DMS 273 (cell line): ENCODE results near the gene GSTM3.
"Not testable (repeated sequence)": the region's sequence is repeated elsewhere in the genome, so short reads cannot be mapped to it uniquely, and the experiment has no call there.

Experiments
- DNase-seq: peaks from one replicate; lab custom pipeline; 2025; ENCODE audit not compliant: unreplicated experiment; lab: John Stamatoyannopoulos, UW

GSTM3 gene

DNA sequence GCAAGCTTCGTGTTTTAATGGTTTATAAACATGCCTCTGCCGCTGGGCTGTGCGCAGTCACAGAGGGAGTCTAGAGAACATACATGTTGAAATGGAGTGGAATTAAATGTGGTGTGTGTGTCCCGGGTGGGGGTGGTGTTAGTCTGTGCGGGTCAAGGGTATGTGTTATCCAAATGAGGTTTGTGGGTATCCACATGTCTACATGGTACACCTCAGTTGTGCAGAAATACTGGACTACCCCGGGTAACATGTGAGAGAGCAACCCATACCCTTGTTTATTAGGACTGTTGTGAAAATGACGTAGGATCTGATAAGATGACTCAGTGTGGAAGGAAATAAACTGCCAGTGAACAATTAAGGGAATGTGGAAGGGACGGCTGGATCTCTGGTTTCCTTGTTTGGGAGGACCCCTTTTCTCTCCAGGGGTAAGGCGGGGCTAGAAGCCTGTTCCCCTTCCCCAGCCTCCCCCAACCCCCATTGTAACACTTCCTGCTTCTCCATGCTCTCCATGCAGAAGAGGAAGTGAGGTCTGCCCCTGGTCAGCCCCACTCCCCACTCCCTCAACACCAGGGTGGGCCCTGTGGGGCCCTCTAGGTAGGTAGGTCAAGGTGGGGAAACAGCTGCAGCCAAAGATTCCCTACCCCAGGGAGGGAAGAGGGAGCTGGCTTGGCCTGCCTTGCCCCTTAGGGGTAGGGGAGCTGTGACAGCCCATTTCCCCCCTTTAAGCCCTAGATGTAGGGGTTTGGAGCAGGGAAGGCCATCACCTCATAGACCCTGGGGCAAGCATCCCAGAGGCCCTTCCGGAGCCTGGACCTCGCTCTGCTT, 22.2 kb upstream of the GSTM3 start:
- DNase-seq, result no peak

DNA sequence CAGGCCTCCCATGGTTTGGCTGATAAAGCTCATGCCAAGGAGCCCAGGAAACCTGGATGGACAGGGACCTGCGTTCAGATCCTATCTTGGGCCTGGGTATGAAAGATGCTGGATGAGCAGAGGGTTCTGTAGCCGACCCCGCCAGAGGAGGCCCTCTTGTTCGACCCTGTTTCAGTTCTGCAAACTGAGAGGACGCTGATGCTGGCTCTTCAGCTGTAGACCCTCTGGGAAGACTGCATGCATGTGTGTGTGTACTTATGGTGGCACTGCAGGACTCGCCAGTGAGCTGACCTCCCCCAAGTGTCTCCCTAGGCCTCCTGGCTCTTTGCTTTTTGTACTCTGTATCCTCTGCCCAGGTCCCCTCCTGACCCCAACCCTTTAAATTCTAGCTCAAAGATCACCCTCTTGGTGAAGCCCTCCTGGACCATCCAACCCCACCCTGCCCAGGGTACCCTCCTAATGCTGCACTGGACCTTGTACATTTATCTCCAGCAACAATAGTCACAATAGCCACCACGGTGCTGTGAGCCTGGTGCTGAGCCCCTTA, 21.3 kb upstream of the GSTM3 start:
- DNase-seq, result no peak

DNA sequence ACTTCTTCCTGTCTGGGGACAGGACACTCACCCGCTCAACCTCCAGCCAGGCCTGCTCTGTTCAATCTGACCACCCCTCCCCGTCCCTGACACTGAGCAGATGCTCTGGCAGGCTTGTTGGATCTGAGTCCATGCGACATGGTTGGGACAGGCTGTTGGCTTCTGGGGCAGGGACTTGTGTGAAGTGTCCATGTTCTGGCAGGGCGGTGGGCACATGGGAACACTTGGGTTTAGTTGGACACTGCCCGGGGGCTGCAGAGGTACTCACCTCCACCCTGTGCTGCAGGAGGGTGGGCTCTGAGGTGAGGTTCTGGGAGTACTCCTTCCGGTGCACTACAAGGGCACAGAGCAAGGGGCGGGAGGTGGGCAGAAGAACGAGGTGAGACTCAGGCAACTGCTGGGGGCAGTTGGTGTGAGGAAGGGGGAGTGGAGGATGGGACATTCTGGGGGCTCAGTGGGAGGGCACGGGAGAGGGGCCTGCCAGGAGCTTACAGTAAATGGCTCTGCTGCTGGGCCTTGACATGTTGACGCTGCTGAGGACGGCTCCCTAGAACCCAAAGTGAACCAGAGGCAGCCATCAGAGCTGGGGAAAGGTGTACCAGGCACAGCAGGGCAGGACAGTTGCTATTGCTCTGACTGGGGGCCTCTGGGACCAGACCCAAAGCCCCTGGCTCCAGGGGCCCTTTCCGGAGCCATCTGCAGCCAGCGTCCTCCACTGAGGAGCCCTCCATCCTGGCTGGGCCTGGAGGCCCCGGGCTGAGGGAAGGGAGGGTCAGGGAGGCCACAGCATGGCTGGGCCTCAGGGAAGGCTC, 20.6 kb upstream of the GSTM3 start:
- peak; percentile 28 for DNase-seq

DNA sequence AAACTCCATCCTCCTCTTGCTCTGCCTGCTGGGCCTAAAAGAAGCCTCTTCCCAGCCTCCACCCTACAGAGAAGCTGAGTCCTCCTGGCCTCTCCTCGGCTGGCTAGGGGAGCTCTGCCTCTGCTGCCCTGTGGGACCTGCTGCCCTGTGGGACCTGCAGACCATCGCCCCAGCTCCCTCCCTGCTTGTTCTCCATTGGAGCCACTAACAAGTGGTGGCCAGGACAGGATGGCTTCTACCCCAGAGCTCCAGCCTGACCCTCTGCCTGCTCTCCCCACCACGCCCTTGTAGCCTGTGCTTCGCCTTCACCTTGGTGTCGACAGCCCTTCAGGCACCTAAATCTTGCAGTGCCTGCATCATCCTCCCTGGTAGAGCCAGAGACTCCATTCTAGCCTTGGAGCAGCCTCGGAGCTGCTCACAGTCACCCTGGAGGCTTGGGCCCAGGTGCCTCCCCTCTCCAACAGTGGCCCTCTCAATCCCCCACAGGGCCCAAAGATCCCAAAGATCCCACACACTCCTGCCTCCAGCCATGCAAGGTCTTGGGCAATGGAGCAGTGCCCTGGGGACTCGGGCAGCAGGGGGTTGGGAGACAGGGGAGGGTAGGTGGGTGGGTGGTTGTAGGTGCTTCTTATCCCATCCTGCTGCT, 19.9 kb upstream of the GSTM3 start:
- DNase-seq, result no peak

DNA sequence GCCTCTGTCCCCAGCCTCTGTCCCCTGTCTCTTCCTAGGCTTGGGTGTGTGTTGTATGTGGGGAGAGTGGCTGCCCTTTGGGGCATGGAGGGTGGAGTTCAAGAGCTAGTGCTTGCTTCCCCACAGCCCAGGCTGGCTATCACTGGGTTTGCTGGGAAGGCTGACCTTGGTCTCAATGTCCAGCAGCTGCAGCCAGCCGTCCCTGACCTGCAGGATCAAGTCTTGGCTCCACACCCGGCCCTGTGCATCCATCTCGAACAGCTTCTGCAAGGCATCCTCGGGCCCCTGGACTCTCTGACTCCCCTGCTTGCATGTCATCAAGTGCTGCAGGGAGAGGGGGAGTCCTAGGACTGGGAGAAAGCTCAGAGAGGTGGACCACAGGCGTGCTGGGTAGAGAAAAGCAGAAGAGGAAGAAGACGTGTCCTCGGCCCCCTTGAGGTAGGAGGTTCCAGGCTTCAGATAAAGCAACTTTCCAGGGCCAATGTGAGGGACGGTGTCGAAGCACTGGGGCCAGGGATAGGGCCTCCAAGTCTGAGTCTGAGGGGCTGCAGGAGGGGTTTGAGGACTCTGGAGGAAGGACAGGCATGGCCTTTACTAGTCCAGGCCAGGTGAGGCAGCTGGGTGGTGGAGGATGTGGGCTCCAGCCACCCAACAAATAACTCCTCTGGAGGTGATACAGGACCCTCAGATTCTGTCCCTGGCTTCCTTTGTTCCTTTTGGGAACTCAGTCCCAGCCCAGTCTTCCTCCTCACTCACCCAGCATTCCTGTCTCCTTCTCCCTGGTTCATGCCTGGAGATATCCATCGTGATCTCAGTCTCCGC, 18.9 kb upstream of the GSTM3 start:
- DNase-seq, result no peak

DNA sequence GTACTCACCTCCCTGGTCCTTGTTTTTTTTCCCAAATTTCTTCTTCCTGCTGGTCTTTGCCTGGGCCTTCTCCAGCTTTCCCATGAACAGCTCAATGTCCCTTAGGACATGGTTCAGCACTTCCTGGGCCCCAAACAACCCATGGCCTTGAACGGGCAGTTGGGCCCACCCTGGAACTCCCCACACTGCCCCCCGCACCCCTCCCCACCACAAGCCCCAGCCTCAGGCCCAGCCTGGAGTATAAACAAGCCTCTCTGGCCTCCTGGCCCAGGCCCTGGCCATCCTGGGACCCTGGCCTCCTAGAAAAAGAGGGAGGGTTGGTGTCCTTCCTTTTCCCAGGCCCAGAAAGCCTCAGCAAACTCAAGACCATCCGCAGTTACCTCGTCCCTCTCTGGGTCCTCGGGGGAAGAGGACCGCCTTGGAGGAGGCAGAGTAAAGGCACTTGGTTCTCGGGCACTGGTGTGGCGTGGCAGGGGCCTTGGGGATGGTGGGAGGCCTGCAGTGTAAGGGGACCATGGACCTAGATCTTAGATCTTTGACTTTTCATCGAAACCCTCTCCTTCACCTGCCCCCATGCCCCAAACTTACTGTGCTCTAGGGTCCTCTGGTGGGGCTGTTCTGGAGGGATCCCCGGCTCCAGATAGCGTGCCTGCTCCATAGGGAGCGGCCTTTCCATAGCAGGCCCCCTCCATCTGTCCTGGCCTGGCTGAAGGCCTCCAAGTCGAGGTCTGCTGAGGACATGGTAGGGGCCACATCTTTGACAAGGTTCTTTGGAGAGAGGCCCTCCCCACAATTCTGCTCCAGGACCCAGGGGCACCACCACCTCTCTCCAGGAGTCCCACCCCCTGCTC, 17.3 kb upstream of the GSTM3 start:
- no peak for DNase-seq

DNA sequence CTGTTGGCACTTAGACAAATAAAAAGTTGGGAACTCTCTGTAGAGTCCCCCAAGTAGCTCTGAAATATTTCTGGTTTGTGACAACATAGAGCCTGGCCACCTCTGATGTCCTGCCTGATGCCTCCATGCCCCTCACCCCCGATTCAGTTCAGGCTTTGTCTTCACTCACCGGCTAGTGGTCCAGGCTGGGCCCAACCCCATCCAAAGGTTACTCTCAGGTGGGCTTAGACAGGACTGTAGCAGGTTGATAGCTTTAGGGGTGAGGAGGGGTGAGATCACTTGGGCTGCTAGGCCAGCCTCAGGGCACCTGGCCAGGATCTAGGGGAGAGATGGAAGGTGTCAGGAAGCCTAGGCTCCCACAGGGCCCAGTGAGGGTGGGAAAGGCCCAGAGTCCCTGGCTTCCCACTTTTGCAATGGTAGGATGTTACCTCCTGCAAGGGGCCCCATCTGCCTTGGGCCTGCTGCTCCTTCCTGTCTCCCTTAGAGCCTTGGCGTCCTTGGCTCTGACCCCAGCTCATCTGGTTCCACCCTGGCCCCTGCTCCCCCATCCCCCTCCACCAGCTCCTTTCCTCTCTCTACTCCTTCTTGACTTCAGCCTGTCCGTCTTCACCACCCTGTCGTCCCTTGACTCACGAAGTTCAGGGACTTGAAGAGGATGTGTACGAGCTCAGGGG, 16.1 kb upstream of the GSTM3 start:
- no peak for DNase-seq

DNA sequence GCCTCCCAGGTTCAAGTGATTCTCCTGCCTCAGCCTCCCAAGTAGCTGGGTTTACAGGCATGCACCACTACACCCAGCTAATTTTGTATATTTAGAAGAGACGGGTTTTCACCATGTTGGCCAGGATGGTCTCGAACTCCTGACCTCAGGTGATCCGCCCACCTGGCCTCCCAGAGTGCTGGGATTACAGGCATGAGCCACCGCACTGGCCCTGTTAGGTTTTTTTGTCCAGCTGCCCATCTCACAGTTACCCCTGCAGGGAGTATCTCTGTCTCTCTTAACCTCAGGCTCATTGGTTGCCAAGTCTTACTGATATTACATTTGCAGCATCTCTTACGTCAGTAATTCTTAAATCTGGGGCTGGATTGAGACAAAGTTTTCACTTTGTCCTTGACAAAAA, 15.5 kb upstream of the GSTM3 start:
- DNase-seq, result not testable (repeated sequence)

DNA sequence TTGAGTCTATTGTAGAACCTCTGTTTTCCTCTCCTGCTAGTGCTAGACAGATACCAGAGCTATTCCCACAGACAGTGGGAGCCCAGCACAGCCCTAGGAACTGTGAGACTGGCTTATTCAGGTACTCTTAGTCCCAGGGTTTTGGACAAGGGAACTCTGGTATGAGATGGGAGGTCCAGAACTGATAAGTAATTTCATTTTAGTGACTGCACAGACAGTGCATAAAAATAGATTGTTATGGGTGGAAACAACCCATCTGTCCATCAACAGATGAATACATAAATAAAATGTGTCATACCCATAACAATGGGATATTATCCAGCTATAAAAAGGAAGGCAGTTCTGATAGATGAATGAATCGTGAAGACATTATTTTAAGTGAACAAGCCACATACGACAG, 13.9 kb upstream of the GSTM3 start:
- DNase-seq, result no peak

DNA sequence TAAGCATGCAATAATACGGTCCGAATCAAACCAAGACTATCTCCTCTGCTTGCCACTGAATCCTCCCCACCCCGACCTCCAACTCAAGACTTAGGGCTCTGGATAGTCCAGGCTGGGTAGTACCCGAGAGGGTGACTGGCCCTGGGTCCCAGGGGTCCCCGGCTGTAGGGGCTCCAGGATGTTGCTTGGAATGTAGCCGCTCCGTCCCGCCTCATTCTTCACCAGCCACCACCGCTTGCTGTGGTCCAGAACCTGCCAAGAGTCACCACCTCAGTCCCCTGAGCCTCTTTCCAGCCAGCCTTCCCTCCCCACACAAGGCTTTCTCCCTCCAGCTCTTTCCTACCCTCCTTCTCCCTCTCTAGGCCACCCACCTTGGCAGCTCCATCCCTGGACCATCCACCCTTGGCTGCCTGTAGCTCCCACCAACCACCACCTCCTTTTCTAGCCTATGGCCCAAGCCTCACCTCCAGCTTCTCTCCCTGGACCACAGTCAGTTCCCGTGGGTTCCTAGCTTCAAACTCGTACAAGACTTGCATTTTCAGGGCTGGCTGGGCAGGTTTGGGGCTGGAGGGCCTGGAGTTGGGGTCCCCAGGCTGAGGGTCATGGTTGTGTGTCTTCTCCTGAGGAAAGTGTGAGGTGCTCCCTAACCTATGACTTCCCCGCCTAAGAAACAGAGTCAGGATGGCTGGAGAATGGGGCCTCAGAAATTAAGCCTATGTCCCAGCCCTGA, 10.9 kb upstream of the GSTM3 start:
- DNase-seq, result no peak

DNA sequence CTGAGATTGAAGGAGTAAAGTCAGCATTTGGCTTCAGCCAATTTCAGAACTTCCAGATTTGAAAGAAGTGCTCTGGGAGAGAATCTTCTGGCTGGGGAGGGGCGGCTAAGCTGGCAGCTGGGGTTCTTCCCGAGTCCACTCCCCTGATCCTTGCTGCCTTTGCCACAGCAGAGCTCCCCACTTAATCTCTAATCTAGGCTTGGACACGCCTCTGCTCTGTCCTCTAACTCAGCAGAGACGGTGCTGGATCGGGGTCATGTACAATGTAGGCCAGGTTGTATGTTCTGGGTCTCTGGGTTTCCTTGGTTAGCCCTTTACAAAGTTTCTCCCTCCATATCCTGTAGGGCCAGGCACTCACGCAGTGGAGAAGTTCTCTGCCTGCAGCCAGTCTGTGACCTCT, 10.1 kb upstream of the GSTM3 start:
- DNase-seq, result no peak

DNA sequence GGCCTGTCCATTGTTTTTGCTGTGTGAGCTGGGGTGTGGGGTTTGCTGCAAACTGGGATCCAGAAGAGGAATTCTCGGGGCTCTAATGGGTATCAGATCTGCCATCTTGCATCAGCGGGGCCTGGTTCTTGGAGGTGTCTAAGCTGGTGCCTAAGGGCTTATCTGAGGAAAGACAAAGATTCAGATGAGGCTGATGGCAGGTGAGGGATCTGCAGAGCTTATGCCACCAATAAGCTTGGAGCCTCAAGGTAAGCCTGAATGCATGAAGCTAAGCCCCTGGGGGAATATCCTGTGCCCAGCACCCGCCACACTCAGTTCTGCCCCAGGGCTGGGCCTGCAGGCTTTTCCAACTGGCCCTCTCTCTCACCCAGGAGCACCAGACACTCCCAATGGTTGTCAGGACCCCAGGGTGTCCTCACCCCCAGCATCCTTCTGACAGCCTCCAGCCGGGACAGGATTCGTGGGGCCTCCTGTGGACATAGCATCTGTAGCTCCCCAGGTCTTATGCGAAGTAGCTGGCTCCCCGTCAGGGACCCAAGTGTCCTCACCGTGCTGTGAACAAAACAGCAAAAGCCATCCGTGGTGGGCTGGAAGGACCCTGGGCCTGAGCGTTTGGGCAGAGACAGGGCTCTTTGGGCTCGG, 9.5 kb upstream of the GSTM3 start:
- no peak for DNase-seq

DNA sequence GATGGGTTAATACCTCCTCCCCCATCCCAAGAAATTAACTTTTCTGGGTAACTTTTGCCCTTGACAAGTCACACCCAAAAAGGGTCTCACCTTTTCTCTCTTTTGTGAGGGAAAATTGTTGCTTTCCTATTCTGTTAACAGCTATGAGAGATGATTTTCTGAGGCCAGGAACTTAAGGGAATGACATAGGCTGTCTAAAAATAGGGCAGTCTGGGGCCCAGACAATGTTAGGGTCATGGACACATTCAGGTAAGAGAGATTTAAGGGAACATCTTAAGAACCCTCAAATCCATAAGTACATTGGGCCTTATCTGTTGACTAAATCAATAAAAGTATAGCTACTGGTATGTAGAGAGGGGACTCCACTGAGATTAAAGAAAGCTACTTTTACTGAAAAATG, 8.4 kb upstream of the GSTM3 start:
- no peak for DNase-seq

DNA sequence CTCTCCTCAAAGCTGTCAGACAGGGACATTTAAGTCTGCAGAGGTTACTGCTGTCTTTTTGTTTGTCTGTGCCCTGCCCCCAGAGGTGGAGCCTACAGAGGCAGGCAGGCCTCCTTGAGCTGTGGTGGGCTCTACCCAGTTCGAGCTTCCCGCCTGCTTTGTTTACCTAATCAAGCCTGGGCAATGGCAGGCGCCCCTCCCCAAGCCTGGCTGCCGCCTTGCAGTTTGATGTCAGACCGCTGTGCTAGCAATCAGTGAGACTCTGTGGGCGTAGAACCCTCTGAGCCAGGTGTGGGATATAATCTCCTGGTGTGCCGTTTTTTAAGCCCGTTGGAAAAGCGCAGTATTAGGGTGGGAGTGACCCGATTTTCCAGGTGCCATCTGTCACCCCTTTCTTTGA, 7.5 kb upstream of the GSTM3 start:
- not testable (repeated sequence) for DNase-seq

DNA sequence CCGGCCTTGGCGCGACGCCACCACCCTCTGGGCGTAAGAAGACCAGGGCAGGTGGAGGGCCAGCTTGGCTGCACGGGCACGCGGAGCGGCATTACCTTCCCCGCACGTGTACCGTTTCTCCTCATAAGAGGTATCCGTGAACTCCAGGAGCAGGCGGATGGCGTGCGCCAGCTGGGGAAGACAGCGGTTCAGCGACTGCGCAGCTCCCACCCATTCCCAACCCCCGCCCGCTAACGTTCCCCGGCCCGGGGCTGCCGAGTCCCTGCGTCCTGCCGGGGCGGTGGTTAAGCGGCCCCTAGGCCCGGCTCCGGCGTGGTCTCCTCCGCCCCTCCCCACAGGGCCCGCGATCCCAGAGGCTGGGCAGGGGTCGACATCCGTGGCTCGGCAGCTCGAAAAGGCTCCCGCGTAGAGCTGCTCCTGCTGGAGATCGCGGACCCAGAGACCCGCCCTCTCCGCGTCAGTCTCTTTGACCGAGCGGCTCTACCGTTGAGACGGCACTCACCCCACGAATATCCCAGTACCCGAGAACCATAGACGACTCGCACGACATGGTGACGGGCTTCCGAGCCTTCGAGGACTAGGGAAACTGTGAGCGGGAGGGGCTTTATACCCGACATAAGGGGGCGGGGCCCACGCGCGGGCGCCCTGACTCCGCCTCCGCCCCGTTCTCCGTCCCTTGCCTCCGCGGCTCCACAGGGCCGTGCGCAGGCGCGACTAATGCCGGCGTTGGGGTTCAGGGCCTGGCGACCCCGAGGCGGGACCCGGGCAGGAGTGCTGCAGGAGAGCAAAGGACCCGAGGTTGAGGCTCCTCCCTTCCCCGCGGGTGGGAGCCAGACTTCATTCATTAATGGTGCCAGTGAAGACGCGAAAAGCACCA, 862 bp downstream of the GSTM3 start:
- DNase-seq, result peak; percentile 86

DNA sequence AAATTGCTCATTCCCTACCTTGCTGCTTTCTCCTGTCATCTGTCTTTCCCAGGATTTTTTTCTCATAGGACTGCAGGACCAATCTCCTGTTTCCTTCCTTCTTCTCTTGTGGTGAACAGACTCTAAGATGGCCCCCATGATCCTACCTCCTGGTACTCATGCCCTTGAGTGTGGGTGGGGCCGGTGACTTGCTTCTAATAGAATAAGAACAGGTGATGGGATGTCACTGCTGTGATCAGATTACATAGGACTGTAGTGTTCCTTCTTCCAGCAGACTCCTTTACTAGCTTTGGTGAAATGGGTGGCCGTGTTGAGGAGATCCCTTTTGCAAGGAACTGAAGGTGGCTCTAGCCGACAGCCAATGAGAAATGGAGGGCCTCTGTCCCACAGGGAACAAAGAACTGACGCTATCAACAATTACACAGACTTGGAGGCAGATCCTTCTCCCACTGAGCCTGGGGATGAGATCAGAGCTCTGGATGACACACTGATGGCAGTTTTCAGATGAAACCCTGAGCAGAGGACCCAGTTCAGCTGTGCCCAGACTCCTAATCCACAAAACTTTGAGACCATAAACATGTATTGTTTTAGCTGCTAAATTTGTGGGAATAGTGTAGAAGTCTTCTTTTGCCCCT, 7.5 kb downstream of the GSTM3 start:
- DNase-seq, result no peak
